Dermis blood vessel endothelial cell (primary cell): Measurements from ENCODE around the gene PRKAR2B. TPM values are rescaled to one million over a fixed set of nuclear protein-coding genes. Genes with fewer than 3 reads are reported as not detected.
"Not testable (repeated sequence)": the region's sequence is repeated elsewhere in the genome, so short reads cannot be mapped to it uniquely, and the experiment has no call there.

ENCODE experiments used
- DNase-seq: peaks from one replicate; pipeline ENCODE4 v3.0.0; 2010
- total RNA-seq: library from RNA; depleted of rRNA; stranded (reverse); fragments of >200 nt; gene quantifications from 2 replicates; pipeline ENCODE4 v1.2.3, GENCODE V29; 2014

PRKAR2B gene
- total RNA-seq, 1 donor from 2014 or later = 38.5 TPM

DNA sequence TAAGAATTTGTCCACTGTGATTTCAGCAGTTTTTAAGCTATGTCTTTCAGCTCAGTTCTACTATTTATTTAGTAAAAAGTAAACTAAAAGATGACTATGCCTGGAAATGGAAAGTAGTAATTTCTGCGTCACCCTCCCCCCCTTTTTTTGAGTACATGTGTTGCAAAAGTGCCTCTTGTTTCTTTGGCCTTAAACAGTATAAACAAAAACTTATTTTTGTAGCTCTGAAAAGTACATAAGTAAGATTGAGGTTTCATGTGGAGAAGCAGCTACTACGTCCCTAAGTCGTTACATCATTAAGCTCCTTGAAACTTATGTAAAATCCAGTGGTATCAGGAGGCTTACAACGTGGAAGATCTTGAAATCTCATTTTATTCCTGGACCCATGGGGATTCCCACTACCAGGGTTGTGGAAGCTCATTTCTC lies 78.0 kb downstream of the PRKAR2B start:
- DNase-seq = no peak

DNA sequence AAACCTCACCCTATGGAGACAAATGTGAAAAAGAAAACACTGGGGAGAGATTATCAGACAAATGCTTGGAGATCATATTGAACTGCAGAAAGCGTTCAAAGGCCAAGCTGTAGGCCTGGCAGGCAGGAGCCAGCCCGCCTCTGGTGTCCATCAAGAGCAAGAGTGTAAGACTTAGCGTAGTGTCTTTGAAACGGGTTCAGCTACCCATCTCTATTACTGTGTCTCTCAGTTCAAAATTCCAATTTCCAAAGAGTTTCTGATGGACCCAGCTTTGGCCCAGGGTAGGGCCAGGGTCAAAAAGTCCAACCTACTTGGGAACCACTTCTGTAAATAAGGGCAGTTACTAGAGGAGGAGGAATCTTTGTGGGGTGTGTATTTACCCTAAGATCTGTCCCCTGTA lies 78.9 kb downstream of the PRKAR2B start:
- no peak for DNase-seq

DNA sequence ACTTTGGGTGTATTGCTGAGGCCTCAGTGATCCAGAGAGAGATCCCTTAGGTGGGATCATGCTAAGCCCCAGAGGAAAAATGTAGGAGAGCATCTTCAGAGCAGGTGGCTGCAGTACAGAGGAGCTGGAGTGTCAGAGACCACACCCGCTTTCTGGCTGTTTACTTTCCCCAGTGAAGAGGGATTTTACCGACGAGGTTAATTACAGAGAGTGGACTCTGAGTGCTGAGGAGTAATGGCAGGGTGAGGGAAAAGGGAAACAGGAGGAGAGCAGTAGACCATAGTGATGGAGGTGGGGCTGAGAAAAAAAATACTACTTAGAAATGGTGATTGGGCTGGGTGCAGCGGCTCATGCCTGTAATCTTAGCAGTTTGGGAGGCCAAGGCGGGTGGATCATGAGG lies 81.0 kb downstream of the PRKAR2B start:
- no peak for DNase-seq

DNA sequence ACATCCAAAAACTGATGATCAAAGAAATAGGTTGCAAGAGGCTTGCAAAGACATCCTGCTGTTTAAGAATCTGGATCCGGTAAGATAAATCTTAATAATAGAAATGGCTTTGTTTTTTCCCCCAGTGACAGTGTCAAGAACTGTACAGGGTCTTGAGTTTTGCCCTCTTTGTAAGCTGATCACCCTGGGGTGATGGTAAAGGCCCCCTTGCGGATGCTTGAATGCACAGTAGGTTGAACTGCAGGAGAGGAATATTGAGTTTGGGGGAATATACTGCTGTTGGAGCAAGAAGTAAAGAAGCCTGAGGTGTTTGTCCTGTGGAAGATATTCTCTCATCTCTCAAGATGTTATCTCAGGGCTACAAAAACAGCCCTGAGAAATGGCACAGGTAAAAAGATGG lies 83.7 kb downstream of the PRKAR2B start:
- DNase-seq = no peak

DNA sequence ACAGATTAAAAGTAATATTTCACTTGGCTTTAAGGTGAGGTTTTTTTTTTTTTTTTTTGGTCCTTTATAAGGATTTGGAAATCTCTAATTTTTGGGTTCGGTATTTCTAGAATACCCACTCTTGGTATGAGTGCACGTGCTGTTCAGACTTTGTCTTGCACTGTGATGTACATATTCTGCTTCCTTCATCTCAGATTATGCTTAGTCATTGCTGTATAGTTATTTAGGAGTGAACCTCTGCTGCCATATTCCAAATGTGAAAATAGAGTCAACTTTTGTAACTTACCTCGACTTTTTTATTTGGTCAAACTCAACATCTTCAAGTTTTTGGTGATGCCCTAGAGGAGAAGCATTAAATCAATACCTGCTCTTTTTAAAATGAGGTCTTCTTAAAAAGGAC lies 84.2 kb downstream of the PRKAR2B start:
- no peak for DNase-seq

DNA sequence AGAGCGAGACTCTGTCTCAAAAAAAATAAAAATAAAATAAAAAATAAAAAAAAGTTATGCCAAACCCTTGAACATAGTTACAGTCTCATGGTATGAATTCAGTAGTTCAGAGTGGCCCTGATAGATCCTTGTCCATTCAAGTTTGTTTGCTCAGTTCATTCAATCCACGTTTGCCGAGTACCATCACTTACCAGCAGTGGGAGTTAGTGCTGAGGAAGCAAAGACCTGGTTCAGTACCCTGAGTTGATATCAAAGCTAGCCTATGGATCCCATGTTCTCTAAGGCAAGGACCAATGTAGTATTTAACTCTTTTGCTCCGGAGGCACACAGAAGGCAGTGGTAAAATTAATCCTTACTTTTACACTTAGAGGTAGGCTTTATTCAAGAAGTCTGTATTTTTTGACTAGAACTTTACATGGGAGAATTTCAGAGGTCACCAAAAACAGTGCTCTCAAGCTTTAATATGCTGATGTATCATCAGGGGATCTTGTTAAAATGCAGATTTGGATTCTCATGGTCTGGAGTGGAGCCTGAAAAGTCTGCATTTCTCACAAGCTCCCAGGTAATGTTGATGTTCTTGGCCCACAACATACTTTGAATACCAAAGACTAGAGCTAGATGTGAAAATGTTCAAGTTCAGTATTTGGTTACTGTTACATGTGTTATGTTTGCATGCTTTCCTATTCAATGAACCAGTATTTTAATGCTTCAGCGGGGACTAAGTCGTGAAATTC lies 86.1 kb downstream of the PRKAR2B start:
- DNase-seq = no peak

DNA sequence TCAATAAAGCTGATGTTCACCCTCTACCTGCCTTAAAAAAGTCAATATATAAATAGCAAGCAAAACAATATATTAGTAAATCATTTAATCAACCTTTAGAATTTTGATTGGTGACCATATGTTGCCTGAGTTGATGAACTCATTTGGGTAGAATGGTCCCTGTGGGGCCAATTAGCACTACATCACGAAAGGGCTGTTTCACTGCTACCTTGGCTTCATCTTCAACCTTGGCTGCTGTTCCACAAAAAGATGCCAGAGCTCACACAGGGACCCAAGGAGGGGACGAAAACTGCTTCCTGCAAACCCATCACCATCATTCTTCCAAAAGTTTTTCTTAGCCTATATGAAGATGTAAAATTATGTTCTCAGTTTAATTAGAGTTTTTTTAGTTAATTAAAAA lies 88.9 kb downstream of the PRKAR2B start:
- no peak for DNase-seq

DNA sequence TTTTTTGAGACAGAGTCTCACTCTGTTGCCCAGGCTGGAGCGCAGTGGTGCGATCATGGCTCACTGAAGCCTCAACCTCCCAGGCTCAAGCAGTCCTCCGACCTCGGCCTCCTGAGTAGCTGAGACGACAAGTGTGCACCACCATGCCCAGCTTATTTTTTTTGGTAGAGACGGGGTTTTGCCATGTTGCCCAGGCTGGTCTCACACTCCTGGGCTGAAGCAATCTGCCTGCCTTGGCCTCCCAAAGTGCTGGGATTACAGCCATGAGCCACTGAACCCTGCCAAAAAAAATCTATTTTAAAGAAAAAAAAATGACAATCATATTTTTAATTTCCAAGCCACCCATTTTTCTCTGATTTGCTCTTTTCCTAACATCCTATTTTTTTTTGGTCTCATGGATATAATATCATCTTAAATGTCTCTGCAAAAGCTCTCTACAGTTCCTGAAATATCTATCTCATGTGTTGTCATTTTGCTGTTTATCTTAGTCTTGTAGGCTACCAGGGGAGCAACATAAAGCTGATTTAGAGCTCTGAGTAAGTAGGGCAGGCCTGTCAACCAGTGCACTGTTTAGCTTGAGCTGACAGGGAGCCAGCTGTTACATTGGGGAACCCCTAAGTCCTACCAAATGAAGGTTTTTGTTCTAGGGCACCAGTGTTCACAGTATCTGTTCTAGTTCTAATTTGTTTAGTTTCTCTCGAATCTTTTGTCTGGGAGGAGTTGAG lies 94.4 kb downstream of the PRKAR2B start:
- DNase-seq = no peak

DNA sequence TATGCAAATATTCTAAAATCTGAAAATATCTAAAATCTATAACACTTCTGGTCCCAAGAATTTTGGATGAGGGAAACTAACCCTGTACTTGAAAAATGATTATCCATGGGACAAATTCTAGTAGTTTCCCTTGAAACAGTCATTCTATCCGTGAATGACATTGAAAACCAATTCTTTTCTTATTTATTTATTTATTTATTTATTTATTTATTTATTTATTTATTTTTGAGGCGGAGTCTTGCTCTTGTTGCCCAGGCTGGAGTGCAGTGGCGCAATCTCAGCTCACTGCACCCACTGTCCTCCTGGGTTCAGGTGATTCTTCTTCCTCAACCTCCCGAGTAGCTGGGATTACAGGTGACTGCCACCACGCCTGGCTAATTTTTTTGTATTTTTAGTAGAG lies 99.4 kb downstream of the PRKAR2B start:
- DNase-seq = not testable (repeated sequence)

DNA sequence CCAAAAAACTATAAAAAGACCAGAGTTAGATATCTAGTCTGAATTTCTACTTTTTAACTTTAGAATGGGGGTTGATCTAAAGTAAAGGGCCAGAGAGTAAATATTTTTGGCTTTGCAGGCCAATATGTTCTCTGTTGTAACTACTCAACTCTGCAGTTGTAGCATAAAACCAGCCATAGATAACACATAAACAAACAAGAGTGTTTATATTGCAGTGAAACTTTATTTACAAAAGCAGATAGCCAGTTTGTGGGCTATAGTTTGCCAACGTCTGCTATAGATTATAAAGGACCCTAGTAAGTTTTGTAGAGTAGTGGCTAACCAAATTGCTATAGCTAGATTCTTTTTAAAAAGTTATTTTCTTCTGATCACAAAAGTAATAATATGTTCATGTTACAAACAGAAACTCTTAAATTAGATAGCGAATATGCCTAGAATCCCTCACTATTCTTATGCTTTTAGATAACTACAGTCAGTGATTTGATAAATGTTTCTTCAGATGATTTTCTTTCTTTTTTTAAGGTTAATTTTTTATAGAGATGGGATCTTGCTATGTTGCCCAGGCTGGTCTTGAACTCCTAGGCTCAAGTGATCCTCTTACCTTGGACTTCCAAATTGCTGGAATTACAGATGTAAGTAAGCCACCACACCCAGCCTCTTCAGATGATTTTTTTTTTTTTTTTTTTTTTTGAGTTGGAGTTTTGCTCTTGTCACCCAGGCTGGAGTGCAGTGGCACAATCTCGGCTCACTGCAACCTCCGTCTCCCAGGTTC lies 100.7 kb downstream of the PRKAR2B start:
- no peak for DNase-seq

DNA sequence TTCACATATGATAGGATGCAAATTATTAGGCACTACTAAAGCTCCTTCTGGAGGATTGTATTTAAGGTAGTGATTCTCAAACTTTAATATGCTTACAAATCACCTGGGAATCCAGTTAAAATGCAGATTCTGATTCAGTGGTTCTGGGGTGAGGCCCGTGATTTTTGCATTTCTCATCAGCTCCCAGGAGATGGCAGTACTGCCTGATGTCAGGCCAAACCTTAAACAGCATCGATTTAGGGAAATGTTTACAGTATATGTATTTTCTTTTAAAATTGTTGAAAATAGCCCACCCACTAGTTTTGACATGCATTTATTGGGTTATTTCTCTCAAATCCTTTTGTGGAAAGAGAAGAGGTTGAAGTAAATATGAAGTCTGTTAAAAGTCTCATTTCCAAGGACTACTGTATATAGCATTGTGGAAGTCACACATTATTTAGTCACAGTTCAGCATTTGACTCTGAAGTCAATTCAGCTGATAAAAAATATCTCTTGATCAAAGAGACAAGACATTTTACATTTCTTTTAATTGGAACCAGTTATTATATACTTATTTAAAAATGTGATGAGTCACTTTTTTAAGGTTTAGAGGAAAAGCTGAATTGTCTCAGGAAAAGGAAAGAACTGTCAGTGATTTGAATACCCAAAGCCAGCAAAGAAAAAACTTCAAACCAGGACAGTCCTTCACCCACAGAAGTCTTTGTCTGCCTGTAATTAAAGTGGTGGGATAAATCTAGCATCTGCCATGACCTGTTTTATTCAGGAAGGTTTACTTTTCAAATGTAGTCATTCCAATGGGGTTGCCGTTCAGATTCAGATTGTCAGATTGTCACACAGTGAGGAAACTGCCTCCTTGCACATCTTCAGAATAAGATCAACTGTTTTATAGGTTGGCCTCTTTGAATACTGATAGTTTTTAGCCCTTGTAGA lies 103.2 kb downstream of the PRKAR2B start:
- peak; percentile 73 for DNase-seq

DNA sequence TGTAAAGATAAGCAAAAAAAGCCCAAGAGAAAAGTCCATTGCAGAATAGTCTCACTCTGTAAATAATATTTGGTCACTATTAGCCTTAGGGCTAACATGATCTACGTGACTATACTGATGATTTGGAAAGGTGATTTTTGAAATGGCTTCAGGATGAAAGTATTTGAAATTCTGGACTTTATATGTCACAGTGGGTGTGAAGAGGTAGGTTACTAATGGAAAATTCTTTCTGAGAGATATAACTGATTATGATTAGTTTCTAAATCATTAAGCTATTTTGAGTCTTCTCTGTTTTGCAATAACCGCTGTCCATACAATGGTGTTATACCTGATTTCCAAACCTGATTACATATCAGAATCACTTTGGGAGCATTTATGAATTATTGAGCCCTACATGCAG lies 104.2 kb downstream of the PRKAR2B start:
- no peak for DNase-seq

DNA sequence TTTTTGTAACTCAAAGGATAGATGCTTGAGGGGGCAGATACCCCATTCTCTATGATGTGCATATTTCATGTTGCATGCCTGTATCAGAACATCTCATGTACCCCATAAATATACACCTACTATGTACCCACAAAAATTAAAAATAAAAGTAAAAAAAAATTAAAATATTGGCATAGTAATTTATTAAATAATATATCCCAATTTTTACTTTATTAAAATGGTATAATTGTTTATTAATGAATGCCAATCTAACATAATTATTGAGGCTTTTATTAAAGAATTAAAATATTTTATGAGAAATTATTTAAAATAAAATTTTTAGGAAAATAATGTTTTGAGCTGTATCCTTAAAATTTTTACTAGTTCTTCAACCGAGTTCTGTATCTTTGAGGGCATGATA lies 105.4 kb downstream of the PRKAR2B start:
- no peak for DNase-seq

DNA sequence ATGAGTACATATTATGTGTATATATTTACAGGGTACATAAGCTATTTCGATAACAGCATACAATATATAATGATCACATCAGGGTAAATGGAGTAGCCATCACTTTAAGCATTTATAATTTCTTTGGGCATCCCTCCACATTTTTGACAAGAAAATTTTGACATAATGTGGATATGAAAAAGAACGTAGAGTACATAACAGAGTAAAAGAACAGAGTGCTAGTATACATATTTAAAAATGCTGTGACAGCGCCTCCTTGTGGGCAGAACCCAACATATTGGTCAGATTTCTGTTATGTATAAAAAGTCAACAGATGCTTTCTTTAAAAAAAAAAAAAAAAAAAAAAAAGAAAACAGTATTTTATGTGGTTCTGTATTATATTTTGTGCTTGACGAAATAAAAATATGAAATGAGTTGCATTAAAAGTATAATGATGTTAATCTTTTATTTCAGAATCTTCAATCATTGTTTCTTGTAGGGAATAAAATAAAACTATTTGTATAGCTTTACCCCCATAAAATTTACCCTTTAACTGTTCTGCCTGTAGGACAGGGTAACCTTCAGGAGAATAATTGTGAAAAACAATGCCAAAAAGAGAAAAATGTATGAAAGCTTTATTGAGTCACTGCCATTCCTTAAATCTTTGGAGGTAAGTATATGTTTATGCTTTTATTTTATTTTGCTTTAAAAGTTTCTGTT lies 106.0 kb downstream of the PRKAR2B start:
- DNase-seq = peak; percentile 89

DNA sequence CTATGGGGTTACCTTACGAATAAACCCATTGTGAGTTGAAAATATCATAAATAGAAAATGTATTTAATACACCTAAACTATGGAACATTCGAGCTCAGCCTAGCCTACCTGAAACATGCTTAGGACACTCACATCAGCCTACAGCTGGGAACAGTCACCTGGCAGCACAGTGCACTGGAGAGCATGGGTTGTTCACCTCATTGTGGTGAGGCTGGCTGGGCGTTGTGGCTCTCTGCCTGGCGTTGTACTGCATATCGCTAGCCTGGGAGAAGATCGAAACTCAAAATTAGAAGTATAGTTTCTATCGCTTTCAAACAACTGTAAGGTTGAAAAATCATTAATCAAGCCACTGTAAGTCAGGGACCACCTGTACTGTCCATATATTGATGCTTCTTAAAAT lies 107.0 kb downstream of the PRKAR2B start:
- no peak for DNase-seq

DNA sequence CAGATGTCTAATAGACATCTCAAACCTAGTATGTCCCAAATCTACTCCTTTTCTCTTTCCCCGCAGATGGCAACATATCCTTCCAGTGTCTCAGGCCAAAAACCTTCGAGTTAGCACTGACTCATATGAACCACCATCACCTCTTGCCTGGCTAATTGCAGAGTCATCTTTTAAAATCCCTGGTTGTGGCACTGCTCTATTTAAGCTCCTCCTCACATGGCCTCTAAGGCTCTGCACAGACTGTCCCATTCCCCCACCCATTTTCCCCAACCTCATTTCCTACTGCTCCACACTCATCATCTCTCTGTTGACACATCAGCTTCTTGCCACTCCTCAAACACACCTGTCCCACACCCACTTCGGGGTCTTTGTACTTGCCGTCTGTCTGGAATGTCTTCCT lies 107.5 kb downstream of the PRKAR2B start:
- peak; percentile 13 for DNase-seq

DNA sequence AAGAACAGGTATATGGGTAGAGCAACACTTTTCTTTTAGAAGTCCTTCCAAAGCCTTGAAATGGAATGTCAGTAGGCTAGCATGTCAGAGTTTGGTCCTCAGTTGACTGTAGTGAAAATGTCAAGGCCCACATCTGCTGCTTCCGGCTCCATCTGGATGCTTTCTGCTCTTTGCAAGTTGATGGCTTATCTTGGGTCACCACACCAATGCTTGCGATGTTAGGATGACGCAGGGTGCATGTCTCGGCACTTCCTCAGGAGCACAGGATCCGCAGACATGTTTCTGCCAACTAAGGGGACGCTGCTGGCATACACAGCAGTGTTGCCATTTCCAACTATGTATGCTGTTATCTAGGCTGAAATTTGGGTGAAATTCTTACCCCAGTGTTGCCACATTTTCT lies 110.3 kb downstream of the PRKAR2B start:
- no peak for DNase-seq

DNA sequence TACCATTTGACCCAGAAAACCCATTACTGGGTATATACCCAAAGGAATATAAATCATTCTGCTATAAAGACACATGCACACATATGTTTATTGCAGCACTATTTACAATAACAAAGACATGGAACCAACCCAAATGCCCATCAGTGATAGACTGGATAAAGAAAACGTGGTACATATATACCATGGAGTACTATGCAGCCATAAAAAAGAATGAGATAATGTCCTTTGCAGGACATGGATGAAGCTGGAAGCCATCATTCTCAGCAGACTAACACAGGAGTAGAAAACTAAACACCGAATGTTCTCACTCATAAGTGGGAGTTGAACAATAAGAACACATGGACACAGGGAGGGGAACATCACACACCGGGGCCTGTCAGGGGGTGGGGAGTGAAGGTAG lies 111.2 kb downstream of the PRKAR2B start:
- DNase-seq = not testable (repeated sequence)

DNA sequence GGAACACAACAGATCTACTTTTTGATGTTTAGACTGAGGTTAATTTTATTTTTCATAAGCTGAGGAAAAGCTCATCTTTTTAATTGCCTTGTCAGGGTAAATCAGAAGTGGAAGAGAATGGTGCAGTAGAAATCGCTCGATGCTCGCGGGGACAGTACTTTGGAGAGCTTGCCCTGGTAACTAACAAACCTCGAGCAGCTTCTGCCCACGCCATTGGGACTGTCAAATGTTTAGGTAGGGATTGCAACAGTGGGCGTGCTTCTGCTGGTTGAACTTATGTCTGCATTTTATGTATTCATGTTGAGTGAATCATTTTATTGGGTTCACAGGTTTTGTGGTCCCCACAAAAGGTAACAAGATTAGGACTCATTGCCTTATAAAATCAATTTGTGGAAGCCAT lies 112.6 kb downstream of the PRKAR2B start:
- no peak for DNase-seq

DNA sequence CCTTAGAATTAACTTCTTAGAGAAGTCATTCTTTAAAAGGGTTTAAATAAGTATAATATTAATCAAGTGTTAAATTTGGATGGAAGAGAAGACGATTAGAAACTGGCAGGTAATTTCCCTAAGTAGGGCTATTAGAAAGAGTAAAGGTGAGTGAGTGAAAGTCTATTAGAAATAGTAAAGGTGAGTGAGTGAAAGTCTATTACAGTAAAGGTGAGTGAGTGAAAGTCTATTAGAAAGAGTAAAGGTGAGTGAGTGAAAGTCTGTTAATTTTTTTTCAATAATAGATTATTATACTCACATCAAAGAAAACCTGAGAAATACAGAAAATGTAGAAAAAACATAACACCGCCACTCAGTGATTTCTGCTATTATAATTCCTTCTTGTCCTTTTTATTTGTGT lies 113.5 kb downstream of the PRKAR2B start:
- DNase-seq = no peak

DNA sequence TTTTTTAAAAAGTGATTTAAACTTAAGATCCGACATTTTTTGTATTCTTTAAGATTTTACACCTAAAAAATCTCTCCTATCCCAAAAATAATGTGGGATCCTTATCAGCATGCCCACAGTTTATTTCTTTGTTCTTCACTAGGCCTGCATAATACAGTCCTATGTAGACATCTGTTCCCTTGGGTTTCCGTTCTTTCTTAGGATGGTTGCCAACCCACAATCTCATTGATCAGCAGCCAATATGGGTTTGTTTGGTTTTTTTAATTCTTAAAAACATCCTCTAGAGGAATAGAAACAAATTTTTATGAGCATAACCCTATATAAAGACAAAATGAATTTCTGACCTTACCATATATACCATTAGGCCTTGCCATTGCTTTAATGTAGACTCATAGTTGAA lies 115.9 kb downstream of the PRKAR2B start:
- DNase-seq = no peak

DNA sequence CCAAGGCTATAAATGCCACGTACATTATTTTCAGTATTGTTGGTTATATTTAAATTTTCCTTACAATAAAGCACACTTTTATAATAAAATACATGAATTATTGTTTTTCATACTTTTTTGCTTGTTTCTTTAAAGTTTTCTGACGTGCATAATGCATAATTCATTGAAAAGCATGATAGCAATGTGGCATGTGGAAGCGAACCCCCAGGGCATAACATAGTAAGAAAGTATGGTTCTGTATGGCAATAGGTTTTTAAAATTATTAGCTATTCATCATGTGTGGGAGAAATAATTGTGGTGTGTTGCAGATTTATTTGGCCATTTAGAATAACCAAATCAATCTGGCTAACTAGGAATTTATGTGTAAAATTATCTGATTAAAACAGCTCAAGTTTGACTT lies 116.9 kb downstream of the PRKAR2B start:
- no peak for DNase-seq
